SK-N-MC (cell line): ENCODE results near the gene SLCO4A1.

ENCODE experiments used
- EZH2 ChIP-seq: fragments of 200-600 bp; sonication (generic); IDR thresholded peaks from one replicate; pipeline ENCODE4 v1.6.1; 2017; ENCODE audit warnings: antibody characterized with exemption
- POLR2AphosphoS5 ChIP-seq: IDR thresholded peaks from 2 replicates; pipeline ENCODE4 v1.6.1; 2012; ENCODE audit warnings: mild to moderate bottlenecking, low read depth, low read length, borderline replicate concordance

GRCh38 chr20:62661647-62662046 is 19.3 kb downstream of the SLCO4A1 start:
- TF ChIP-seq POLR2AphosphoS5 (no peak), EZH2 (no peak)
